Panc1 (cell line): Measurements from ENCODE around the gene DHPS. TPM values are rescaled to one million over a fixed set of nuclear protein-coding genes. Genes with fewer than 3 reads are reported as not detected.
A peak's percentile ranks its signal among the peaks of the same experiment; 100 is the strongest.

Source experiments
- ATAC-seq: fragments of 200-7000 bp; cut with Tn5 transposase; 2 replicates; pipeline ENCODE4 v1.9.1; 2020; ENCODE audit warnings: mild to moderate bottlenecking, moderate library complexity
- Bru-seq: library from RNA; stranded (reverse); fragments of 400-500 nt; gene quantifications from one replicate; lab custom pipeline; 2021; lab: Mats Ljungman, UMichigan
- BruChase-seq, 2 experiments: library from RNA; stranded (reverse); fragments of 400-500 nt; gene quantifications; one replicate each; lab custom pipeline; 2021; lab: Mats Ljungman, UMichigan
- BruUV-seq: library from RNA; stranded (reverse); fragments of 400-500 nt; replicated peaks from 2 replicates; lab custom pipeline; 2021; lab: Mats Ljungman, UMichigan
- CTCF ChIA-PET: fragments of 300-600 bp; sonication (Branson Sonifier 250); formaldehyde crosslinking; loops from one replicate; lab custom pipeline; 2022; ENCODE audit warnings: antibody characterized with exemption; lab: Charles Lee
- POLR2A ChIA-PET: fragments of 300-600 bp; sonication (Branson Sonifier 250); formaldehyde crosslinking; loops from one replicate; lab custom pipeline; 2022; ENCODE audit warnings: antibody characterized with exemption; lab: Charles Lee
- DNase-seq: peaks from one replicate; pipeline ENCODE4 v3.0.0-alpha.2; 2010; ENCODE audit warnings: low read depth, low spot score
- H3K27ac ChIP-seq: 2 replicates; pipeline ENCODE4 v1.5.1; 2011; ENCODE audit warnings: mild to moderate bottlenecking, low read length, inconsistent platforms
- H3K27me3 ChIP-seq: fragments of 200-500 bp; sonication (Bioruptor generic); 2 replicates; pipeline ENCODE4 v1.6.0; 2014; ENCODE audit warnings: low read length, inconsistent platforms; ENCODE audit not compliant: control insufficient read depth, insufficient read depth
- H3K36me3 ChIP-seq: fragments of 200-500 bp; sonication (Bioruptor generic); 2 replicates; pipeline ENCODE4 v1.5.1; 2014; ENCODE audit warnings: inconsistent platforms, mild to moderate bottlenecking, low read length, moderate library complexity; ENCODE audit not compliant: control insufficient read depth, insufficient read depth
- H3K4me1 ChIP-seq: 2 replicates; pipeline ENCODE4 v1.5.1; 2011; ENCODE audit warnings: inconsistent platforms, mild to moderate bottlenecking, low read length, moderate library complexity; ENCODE audit not compliant: control insufficient read depth, insufficient read depth
- H3K4me3 ChIP-seq, 2 experiments: 2 replicates each; pipeline ENCODE4 v1.5.1; 2011 to 2012; ENCODE audit warnings: low read depth in 2 of 2, low read length in 2 of 2, mild to moderate bottlenecking in 2 of 2, inconsistent platforms in 1 of 2, moderate library complexity in 1 of 2
- H3K9me3 ChIP-seq: fragments of 200-500 bp; sonication (Bioruptor generic); 2 replicates; pipeline ENCODE4 v1.5.1; 2014; ENCODE audit warnings: low read depth, mild to moderate bottlenecking, inconsistent platforms, low read length, moderate library complexity; ENCODE audit not compliant: control insufficient read depth, insufficient read depth
- POLR2AphosphoS5 ChIP-seq: IDR thresholded peaks from 2 replicates; pipeline ENCODE4 v1.6.1; 2012; ENCODE audit warnings: mild to moderate bottlenecking, low read depth, low read length, moderate library complexity
- SIN3A ChIP-seq: IDR thresholded peaks from 2 replicates; pipeline ENCODE4 v1.6.1; 2012; ENCODE audit warnings: low read depth, mild to moderate bottlenecking, low read length, moderate library complexity, borderline replicate concordance; ENCODE audit not compliant: insufficient read depth
- TCF7L2 ChIP-seq: IDR thresholded peaks from 2 replicates; pipeline ENCODE4 v1.6.1; 2011; ENCODE audit warnings: mild to moderate bottlenecking, low read depth, low read length, inconsistent platforms
- in situ Hi-C: cut with HindIII; loops from 2 replicates; pipeline ENCODE4 v1.10.0; 2016; ENCODE audit warnings: low sequenced_read_pairs, low pct_unique_long_range_greater_than_20kb
- intact Hi-C: fragments of 100-400 bp; cut with micrococcal nuclease; formaldehyde crosslinking; loops from one replicate; pipeline ENCODE4 v1.10.0; 2022; ENCODE audit not compliant: unreplicated experiment
- long read RNA-seq: library from polyadenylated mRNA; unstranded; transcript quantifications from one replicate; pipeline ENCODE4 v2.0.0, GENCODE V29; 2021; ENCODE audit not compliant: unreplicated experiment
- polyA plus RNA-seq: library from polyadenylated mRNA; unstranded; fragments of >200 nt; gene quantifications from one replicate; pipeline ENCODE4 v1.2.1, GENCODE V29; 2012; ENCODE audit warnings: missing spikeins; ENCODE audit not compliant: insufficient read length
- total RNA-seq: library from RNA; stranded (reverse); gene quantifications from one replicate; pipeline ENCODE4 v1.2.1, GENCODE V29; 2021; ENCODE audit not compliant: unreplicated experiment
- TF ChIP-seq, protein P1 (sequence below): fragments of 450-650 bp; IDR thresholded peaks from 2 replicates; pipeline ENCODE4 v1.5.1; 2017; ENCODE audit warnings: mild to moderate bottlenecking
- TF ChIP-seq, protein P2 (sequence below), 2 experiments: IDR thresholded peaks; 2 replicates each; pipeline ENCODE4 v1.6.1; 2011 to 2012; ENCODE audit warnings: low read depth in 2 of 2, control low read depth in 1 of 2, low read length in 1 of 2, mild to moderate bottlenecking in 1 of 2, moderate library complexity in 1 of 2; ENCODE audit not compliant: insufficient read depth in 1 of 2

The DHPS gene
- total RNA-seq (76.9 TPM), Bru-seq, nascent RNA (percentile 74 among the genes with signal in this experiment), BruChase-seq, experiment 1, labeled RNA remaining after a 2-hour chase (percentile 83 among the genes with signal in this experiment), BruChase-seq, experiment 2, labeled RNA remaining after a 6-hour chase (percentile 87 among the genes with signal in this experiment)
- polyA plus RNA-seq = 105 TPM
- long read RNA-seq, transcript DHPS-201 (9 exons, 1,363 nt) = major isoform, 36 of 67 reads
- long read RNA-seq, transcript DHPS-218 (2 exons, 1,085 nt) = minor isoform, 7 of 67 reads
- long read RNA-seq, transcript DHPS-221 (8 exons, 1,176 nt) = minor isoform, 12 of 67 reads
- long read RNA-seq, partial matches to known transcripts = 0 of 67 reads
- long read RNA-seq, other reads (novel, unspliced or antisense) = 11 of 67 reads

DNA sequence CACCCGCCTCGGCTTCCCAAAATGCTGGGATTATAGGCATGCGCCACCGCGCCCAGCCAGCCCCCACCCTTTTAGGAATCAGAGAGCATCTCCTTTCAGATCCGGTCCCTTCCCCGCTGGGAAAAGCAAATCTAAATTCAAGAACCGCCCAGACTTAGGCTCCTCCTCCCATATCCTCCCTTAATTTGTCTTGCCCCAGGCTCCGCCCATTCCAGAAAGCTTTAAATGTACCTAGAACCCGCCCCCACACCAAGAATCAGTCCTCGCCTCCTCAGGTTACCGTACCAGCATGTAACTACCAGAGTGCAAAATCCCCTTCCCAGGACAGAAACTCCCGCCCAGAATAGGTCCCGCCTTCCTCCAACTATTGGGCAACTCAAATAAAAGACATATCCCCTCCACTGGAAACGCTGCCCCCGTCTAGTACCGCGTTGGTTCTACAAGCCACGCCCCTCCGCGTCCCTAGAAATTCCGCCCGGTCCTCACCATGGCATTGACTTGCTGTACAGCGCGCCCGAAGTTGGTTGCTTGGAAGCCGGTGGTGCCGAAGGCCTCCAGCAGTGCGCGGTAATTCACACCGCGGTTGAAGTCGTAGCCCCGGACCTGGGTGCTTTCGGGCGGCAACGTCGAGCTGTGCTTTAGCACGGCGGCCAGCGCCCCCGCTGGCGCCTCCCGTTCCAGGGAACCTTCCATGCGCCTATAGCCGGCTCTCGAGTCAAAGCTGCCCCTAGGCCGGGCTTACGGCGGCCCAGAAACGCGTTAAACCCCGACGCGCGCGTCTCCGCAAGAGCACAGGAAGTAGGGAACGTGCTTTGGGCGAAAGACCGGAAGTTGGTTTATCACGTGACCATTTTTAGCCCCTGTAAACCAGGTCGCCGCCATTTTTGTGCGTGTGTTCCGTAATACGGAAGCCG is at the start of gene DHPS:
DHPS (minus strand) TSS at position 807 of the 914 bp plus-strand sequence; CDS start at position 693, 114 bp downstream.
- Histone ChIP-seq H3K36me3 (0 out of 2 replicates have a peak, but pooled peaks cover 4% of the 10 kb centered on the region), H3K9me3 (no peaks in the 10 kb centered on the region), H3K4me3 (peak within 1 kb of the TSS; percentile 57 to 72), H3K27me3 (no peaks in the 10 kb centered on the region), H3K4me1 (no peaks in the 10 kb centered on the region), H3K27ac (peak within 1 kb of the TSS; percentile 88)
- DNase-seq = peak; percentile 79
- ATAC-seq = peak; percentile 89
- BruUV-seq = TSS peak; percentile 94
- POLR2A ChIA-PET = interaction anchor here (0.7 to 1.0 kb wide), 2 partner anchors 15 to 113 kb away, joined by 9 to 23 read pairs; partner anchors contain the start of gene FBXW9
- CTCF ChIA-PET = interaction anchor here (1.1 kb wide), 1 partner anchor 166 kb away, joined by 3 read pairs; no protein-coding TSS in a partner anchor
- in situ Hi-C loops (no loop called here), intact Hi-C loops (no loop called here)
- TF ChIP-seq TCF7L2 (no peak), POLR2AphosphoS5 (peak; percentile 80), SIN3A (no peak)
- TF ChIP-seq, protein P1, sequence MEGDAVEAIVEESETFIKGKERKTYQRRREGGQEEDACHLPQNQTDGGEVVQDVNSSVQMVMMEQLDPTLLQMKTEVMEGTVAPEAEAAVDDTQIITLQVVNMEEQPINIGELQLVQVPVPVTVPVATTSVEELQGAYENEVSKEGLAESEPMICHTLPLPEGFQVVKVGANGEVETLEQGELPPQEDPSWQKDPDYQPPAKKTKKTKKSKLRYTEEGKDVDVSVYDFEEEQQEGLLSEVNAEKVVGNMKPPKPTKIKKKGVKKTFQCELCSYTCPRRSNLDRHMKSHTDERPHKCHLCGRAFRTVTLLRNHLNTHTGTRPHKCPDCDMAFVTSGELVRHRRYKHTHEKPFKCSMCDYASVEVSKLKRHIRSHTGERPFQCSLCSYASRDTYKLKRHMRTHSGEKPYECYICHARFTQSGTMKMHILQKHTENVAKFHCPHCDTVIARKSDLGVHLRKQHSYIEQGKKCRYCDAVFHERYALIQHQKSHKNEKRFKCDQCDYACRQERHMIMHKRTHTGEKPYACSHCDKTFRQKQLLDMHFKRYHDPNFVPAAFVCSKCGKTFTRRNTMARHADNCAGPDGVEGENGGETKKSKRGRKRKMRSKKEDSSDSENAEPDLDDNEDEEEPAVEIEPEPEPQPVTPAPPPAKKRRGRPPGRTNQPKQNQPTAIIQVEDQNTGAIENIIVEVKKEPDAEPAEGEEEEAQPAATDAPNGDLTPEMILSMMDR = no peak
- TF ChIP-seq, protein P2, sequence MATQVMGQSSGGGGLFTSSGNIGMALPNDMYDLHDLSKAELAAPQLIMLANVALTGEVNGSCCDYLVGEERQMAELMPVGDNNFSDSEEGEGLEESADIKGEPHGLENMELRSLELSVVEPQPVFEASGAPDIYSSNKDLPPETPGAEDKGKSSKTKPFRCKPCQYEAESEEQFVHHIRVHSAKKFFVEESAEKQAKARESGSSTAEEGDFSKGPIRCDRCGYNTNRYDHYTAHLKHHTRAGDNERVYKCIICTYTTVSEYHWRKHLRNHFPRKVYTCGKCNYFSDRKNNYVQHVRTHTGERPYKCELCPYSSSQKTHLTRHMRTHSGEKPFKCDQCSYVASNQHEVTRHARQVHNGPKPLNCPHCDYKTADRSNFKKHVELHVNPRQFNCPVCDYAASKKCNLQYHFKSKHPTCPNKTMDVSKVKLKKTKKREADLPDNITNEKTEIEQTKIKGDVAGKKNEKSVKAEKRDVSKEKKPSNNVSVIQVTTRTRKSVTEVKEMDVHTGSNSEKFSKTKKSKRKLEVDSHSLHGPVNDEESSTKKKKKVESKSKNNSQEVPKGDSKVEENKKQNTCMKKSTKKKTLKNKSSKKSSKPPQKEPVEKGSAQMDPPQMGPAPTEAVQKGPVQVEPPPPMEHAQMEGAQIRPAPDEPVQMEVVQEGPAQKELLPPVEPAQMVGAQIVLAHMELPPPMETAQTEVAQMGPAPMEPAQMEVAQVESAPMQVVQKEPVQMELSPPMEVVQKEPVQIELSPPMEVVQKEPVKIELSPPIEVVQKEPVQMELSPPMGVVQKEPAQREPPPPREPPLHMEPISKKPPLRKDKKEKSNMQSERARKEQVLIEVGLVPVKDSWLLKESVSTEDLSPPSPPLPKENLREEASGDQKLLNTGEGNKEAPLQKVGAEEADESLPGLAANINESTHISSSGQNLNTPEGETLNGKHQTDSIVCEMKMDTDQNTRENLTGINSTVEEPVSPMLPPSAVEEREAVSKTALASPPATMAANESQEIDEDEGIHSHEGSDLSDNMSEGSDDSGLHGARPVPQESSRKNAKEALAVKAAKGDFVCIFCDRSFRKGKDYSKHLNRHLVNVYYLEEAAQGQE (IDR thresholded peaks at IDR 0.05; ENCODE audit: insufficient read depth in 1 of 2, low read depth in 2 of 2, low read length in 1 of 2) = no peak

DNA sequence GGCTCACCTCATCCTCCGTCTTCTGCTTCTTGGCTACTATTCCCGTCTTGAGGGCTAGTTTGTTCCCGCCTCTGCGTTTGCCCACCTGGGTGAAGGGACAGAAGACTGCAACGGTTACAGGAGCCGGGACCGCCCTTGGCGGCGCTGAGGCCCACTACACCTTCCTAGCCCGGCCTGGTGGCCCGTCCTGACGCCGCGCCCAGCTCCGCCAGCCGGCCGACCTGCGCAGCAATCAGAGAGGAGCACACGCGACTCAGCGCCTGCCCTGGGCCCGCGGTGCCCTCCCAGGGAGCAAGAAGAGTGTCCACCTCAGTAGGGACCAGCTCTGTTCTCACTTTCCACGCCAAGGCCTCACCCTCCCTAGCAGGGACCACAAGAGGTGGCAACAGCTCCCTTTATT is 49.7 kb upstream of the DHPS start:
- H3K4me1 ChIP-seq = peaks cover 13% of the 10 kb centered on the region
- no peak for TF ChIP-seq SIN3A
- TF ChIP-seq, protein P1 = no peak
- no peak for TF ChIP-seq TCF7L2
- TF ChIP-seq POLR2AphosphoS5 = no peak
- TF ChIP-seq, protein P2 (IDR thresholded peaks at IDR 0.05; ENCODE audit: insufficient read depth in 1 of 2, low read depth in 2 of 2, low read length in 1 of 2) = no peak
- no peak overlapping the region for H3K4me3 ChIP-seq
- peaks cover 9% of the 10 kb centered on the region for H3K36me3 ChIP-seq
- no TSS peak for BruUV-seq
- DNase-seq (no peak), ATAC-seq (no peak)
- H3K9me3 ChIP-seq = no peaks in the 10 kb centered on the region
- CTCF ChIA-PET = no interaction called here
- H3K27ac ChIP-seq = no peak overlapping the region
- POLR2A ChIA-PET = no interaction called here
- intact Hi-C loops (no loop called here), in situ Hi-C loops (no loop called here)
- H3K27me3 ChIP-seq = no peaks in the 10 kb centered on the region
